GM12878 (cell line): ENCODE results near the gene ZNF646. TPM values are rescaled to one million over a fixed set of nuclear protein-coding genes. Genes with fewer than 3 reads are reported as not detected.

Experiments used
- ATAC-seq: fragments of 200-7000 bp; cut with Tn5 transposase; 3 replicates; pipeline ENCODE4 v1.9.1; 2020; ENCODE audit warnings: mild to moderate bottlenecking, moderate library complexity
- BruUV-seq: library from RNA; stranded (reverse); fragments of 400-500 nt; replicated peaks from 2 replicates; lab custom pipeline; 2021; lab: Mats Ljungman, UMichigan
- CTCF ChIA-PET: fragments of 300-600 bp; sonication (Branson Sonifier 250); formaldehyde crosslinking; extraction: SDS; loops from one replicate; lab custom pipeline; 2021; ENCODE audit warnings: inconsistent platforms; lab: Yijun Ruan, JAX
- POLR2A ChIA-PET: fragments of 350-600 bp; formaldehyde crosslinking; extraction: SDS; loops from one replicate; lab custom pipeline; 2021; ENCODE audit warnings: inconsistent platforms; lab: Charles Lee
- RAD21 ChIA-PET: fragments of 300-600 bp; sonication (Branson Sonifier 250); formaldehyde crosslinking; loops from one replicate; lab custom pipeline; 2023; ENCODE audit warnings: antibody characterized with exemption; ENCODE audit not compliant: unreplicated experiment; lab: Charles Lee
- SMC1A ChIA-PET: fragments of 300-600 bp; sonication (Branson Sonifier 250); formaldehyde crosslinking; loops from one replicate; lab custom pipeline; 2023; ENCODE audit not compliant: unreplicated experiment, uncharacterized antibody; lab: Charles Lee
- DNase-seq: peaks from one replicate; pipeline ENCODE4 v3.0.0-alpha.2; 2011; ENCODE audit warnings: low read depth, low spot score
- FAIRE-seq: peaks from 3 replicates; lab custom pipeline; 2011; peaks lifted over from hg19 to GRCh38; lab: Jason Lieb, UNC
- H2AFZ ChIP-seq: 2 replicates; pipeline ENCODE4 v1.6.0; 2011; ENCODE audit warnings: low read depth, low read length, control low read depth; ENCODE audit not compliant: control insufficient read depth
- H3K27ac ChIP-seq: 2 replicates; pipeline ENCODE4 v1.5.1; 2011; ENCODE audit warnings: control low read depth; ENCODE audit not compliant: control insufficient read depth, insufficient read depth
- H3K27me3 ChIP-seq, 2 experiments: replicated peaks in 1 of 2; 2 replicates each; pipeline versions ENCODE4 v1.6.0 to v1.6.1; 2011; ENCODE audit warnings: low read length in 1 of 2; ENCODE audit not compliant: control insufficient read depth in 2 of 2, insufficient read depth in 2 of 2
- H3K36me3 ChIP-seq, 2 experiments: 2 replicates each; pipeline ENCODE4 v1.5.1; 2011; ENCODE audit warnings: low read length in 1 of 2; ENCODE audit not compliant: control insufficient read depth in 2 of 2, insufficient read depth in 2 of 2
- H3K4me1 ChIP-seq: 2 replicates; pipeline ENCODE4 v1.6.1; 2011; ENCODE audit warnings: mild to moderate bottlenecking, low read length, moderate library complexity, mixed read lengths; ENCODE audit not compliant: control insufficient read depth, insufficient read depth
- H3K4me2 ChIP-seq: 2 replicates; pipeline ENCODE4 v1.6.0; 2011; ENCODE audit warnings: control low read depth; ENCODE audit not compliant: control insufficient read depth, insufficient read depth
- H3K4me3 ChIP-seq: fragments of 200-600 bp; sonication (generic); 2 replicates; pipeline ENCODE4 v1.5.1; 2016
- H3K79me2 ChIP-seq: 2 replicates; pipeline ENCODE4 v1.6.0; 2011; ENCODE audit warnings: low read length; ENCODE audit not compliant: control insufficient read depth, insufficient read depth
- H3K9ac ChIP-seq: 2 replicates; pipeline ENCODE4 v1.8.0; 2011; ENCODE audit warnings: low read length, control low read depth, mixed read lengths; ENCODE audit not compliant: control insufficient read depth, insufficient read depth
- H3K9me3 ChIP-seq: replicated peaks from 3 replicates; pipeline ENCODE4 v1.5.1; 2011; ENCODE audit warnings: mild to moderate bottlenecking, low read length; ENCODE audit not compliant: control insufficient read depth, insufficient read depth
- H4K20me1 ChIP-seq: 2 replicates; pipeline ENCODE4 v1.6.0; 2011; ENCODE audit not compliant: control insufficient read depth, insufficient read depth
- CBX5 ChIP-seq: sonication (generic); IDR thresholded peaks from 2 replicates; pipeline ENCODE4 v1.6.1; 2016; ENCODE audit warnings: low read depth, moderate library complexity, mild to moderate bottlenecking, inconsistent platforms
- CREB1 ChIP-seq: IDR thresholded peaks from 2 replicates; pipeline ENCODE4 v1.6.1; 2012; ENCODE audit warnings: low read depth, mild to moderate bottlenecking, inconsistent platforms
- CTCF ChIP-seq, 3 experiments: IDR thresholded peaks in 2 of 3; conservative IDR thresholded peaks in 1 of 3; 2 replicates each; pipeline ENCODE4 v1.5.1; 2011; ENCODE audit warnings: low read depth in 3 of 3, low read length in 3 of 3, mild to moderate bottlenecking in 3 of 3, control low read depth in 2 of 3, moderate library complexity in 2 of 3, inconsistent platforms in 1 of 3, mixed read lengths in 1 of 3; ENCODE audit not compliant: control insufficient read depth in 2 of 3, insufficient read depth in 1 of 3; ENCODE audit errors: extremely low read depth in 1 of 3
- EP300 ChIP-seq, 2 experiments: fragments of 150-350 bp in 1 of 2; IDR thresholded peaks; 2 replicates each; pipeline ENCODE4 v1.6.1; 2011 to 2012; ENCODE audit warnings: low read depth in 2 of 2, low read length in 2 of 2, borderline replicate concordance in 1 of 2, improper control_type of control experiment in 1 of 2, inconsistent platforms in 1 of 2; ENCODE audit not compliant: control insufficient read depth in 1 of 2
- HCFC1 ChIP-seq: fragments of 150-350 bp; IDR thresholded peaks from 2 replicates; pipeline ENCODE4 v1.6.1; 2014; ENCODE audit warnings: low read length
- HSF1 ChIP-seq: fragments of 150-350 bp; IDR thresholded peaks from 2 replicates; pipeline ENCODE4 v1.6.1; 2014; ENCODE audit warnings: mild to moderate bottlenecking, low read depth, low read length
- IRF4 ChIP-seq: IDR thresholded peaks from 2 replicates; pipeline ENCODE4 v1.6.1; 2011; ENCODE audit warnings: low read depth, low read length
- KLF5 ChIP-seq: fragments of 450-650 bp; IDR thresholded peaks from 2 replicates; pipeline ENCODE4 v1.6.1; 2014; ENCODE audit warnings: mild to moderate bottlenecking; ENCODE audit not compliant: partially characterized antibody
- MTA2 ChIP-seq: fragments of 450-650 bp; IDR thresholded peaks from 2 replicates; pipeline ENCODE4 v1.6.1; 2016; ENCODE audit warnings: low read depth, mild to moderate bottlenecking, moderate library complexity
- PML ChIP-seq: IDR thresholded peaks from 2 replicates; pipeline ENCODE4 v1.6.1; 2012; ENCODE audit warnings: low read length, inconsistent platforms
- USF1 ChIP-seq: IDR thresholded peaks from 2 replicates; pipeline ENCODE4 v1.6.1; 2011; ENCODE audit warnings: borderline replicate concordance, low read depth, mild to moderate bottlenecking, moderate library complexity, mixed read lengths, low read length; ENCODE audit not compliant: insufficient read depth; ENCODE audit errors: extremely low read length
- WGBS: methylation state at CpG from one replicate; pipeline ENCODE4 v1.1.6; 2016; ENCODE audit warnings: low lambda C conversion rate; ENCODE audit not compliant: insufficient replicate concordance, insufficient coverage; ENCODE audit errors: missing lambda C conversion rate; 5-methylcytosine and 5-hydroxymethylcytosine counted together
- in situ Hi-C: fragments of 300-500 bp; cut with MboI; formaldehyde crosslinking; loops from 9 replicates; pipeline ENCODE4 v1.14.3; 2018; ENCODE audit warnings: mixed read lengths
- intact Hi-C: fragments of 100-400 bp; cut with micrococcal nuclease; formaldehyde crosslinking; loops from one replicate; pipeline ENCODE4 v1.14.2; 2022; ENCODE audit not compliant: unreplicated experiment
- polyA plus RNA-seq, 11 experiments: library from polyadenylated mRNA; depleted of rRNA in 4 of 11; unstranded in 6 of 11; stranded (reverse) in 5 of 11; fragments of >200 nt; fragmentation: Nextera tagmentation in 4 of 11; fragmentation: Illumina TruSeq in 1 of 11; extraction: Ambion mirVana in 4 of 11; extraction: Trizol in 1 of 11; gene quantifications; 1 replicate in 1 of 11; 2 replicates in 10 of 11; pipeline versions ENCODE4 v1.2.1 to v1.2.3, GENCODE V29; 2011 to 2016; ENCODE audit warnings: inconsistent platforms in 2 of 11, missing spikeins in 2 of 11, low read depth in 1 of 11
- total RNA-seq, 4 experiments: library from RNA; depleted of rRNA in 3 of 4; stranded (reverse); fragments of >200 nt in 3 of 4; fragmentation: Illumina TruSeq in 1 of 4; extraction: Trizol in 1 of 4; gene quantifications; 2 replicates each; pipeline versions ENCODE4 v1.2.1 to v1.2.3, GENCODE V29; 2013 to 2021

Gene ZNF646
- total and polyA plus RNA-seq, 10 of the 15 experiments (the other 5 are each of a cell fraction or from before 2014, with no cell fraction given), result 0.10 to 21.8 (median 6.4) TPM

GRCh38 chr16:31061126-31061812 is 13.0 kb upstream of the ZNF646 start:
- 98% methylated on average over 35 of the region's 42 CpGs for WGBS

More at GRCh38 chr16:31061126-31061812, 13.0 kb upstream of the ZNF646 start:
- no peaks in the 10 kb centered on the region; the same call in 1 of the 2 replicates for H3K79me2 ChIP-seq
- ChIA-PET SMC1A (interaction anchor here (1.5 kb wide), 1 partner anchor 15 kb away, joined by 5 read pairs; no protein-coding TSS in a partner anchor), POLR2A (interaction anchor here (1.0 kb wide), 1 partner anchor 81 kb away, joined by 3 read pairs; no protein-coding TSS in a partner anchor), RAD21 (no interaction called here), CTCF (no interaction called here)
- no peak overlapping the region for H3K4me3 ChIP-seq
- no peaks in the 10 kb centered on the region for H3K9me3 ChIP-seq
- no peak overlapping the region for H2AFZ ChIP-seq
- no peaks in the 10 kb centered on the region for H4K20me1 ChIP-seq
- H3K4me2 ChIP-seq, result no peak overlapping the region
- no peak for FAIRE-seq
- intact Hi-C loops (no loop called here), in situ Hi-C loops (no loop called here)
- no peak overlapping the region for H3K27ac ChIP-seq
- no peaks in the 10 kb centered on the region for H3K4me1 ChIP-seq
- H3K27me3 ChIP-seq, result no peaks in the 10 kb centered on the region
- no peak for ATAC-seq
- no TSS peak for BruUV-seq
- TF ChIP-seq IRF4, result no peak
- no peak for TF ChIP-seq CBX5
- no peak for TF ChIP-seq USF1
- TF ChIP-seq MTA2, result no peak
- no peak for TF ChIP-seq EP300 (IDR thresholded peaks at IDR 0.05; ENCODE audit: borderline replicate concordance in 1 of 2, control insufficient read depth in 1 of 2, low read depth in 2 of 2, low read length in 2 of 2)
- no peak for TF ChIP-seq HCFC1
- no peak for TF ChIP-seq HSF1
- TF ChIP-seq CTCF (IDR thresholded peaks at IDR 0.05 in 2 of 3, conservative IDR thresholded peaks at IDR 0.05 in 1 of 3; ENCODE audit: control insufficient read depth in 2 of 3, extremely low read depth in 1 of 3, insufficient read depth in 1 of 3, low read depth in 3 of 3, low read length in 3 of 3), result no peak
- no peak for TF ChIP-seq PML
- TF ChIP-seq KLF5, result no peak
- no peak for TF ChIP-seq CREB1
- no peak overlapping the region for H3K9ac ChIP-seq
- DNase-seq, result no peak
- H3K36me3 ChIP-seq, result peaks cover 9 to 23% of the 10 kb centered on the region in 2 experiments
